ENCODE data around the gene ENAH.

The ENAH gene

GRCh38 chr1:225509770-225510169 lies 143.2 kb downstream of the ENAH start:
- H3K27me3 ChIP-seq (ENCODE audit: insufficient read depth, low read depth), result no peaks in the 10 kb centered on the region
- no peak overlapping the region for H3K27ac ChIP-seq
- no peaks in the 10 kb centered on the region for H3K36me3 ChIP-seq (ENCODE audit: insufficient read depth)
- no peak overlapping the region for H3K4me2 ChIP-seq
- no peak for TF ChIP-seq CTCF (conservative IDR thresholded peaks at IDR 0.05; ENCODE audit: low read depth, low read length)
- no peaks in the 10 kb centered on the region for H4K20me1 ChIP-seq (ENCODE audit: insufficient read depth)
- H2AFZ ChIP-seq (ENCODE audit: low read depth), result no peak overlapping the region
- no peak overlapping the region for H3K4me3 ChIP-seq (IDR thresholded peaks at IDR 0.05; ENCODE audit: insufficient read depth, low read depth, low read length)
- H3K9ac ChIP-seq, result no peak overlapping the region
- H3K4me1 ChIP-seq (ENCODE audit: low read depth, poor library complexity, severe bottlenecking), result no peaks in the 10 kb centered on the region
- no peaks in the 10 kb centered on the region for H3K79me2 ChIP-seq (ENCODE audit: insufficient read depth, low read depth)

GRCh38 chr1:225509376-225509707 lies 143.6 kb downstream of the ENAH start:
- Histone ChIP-seq H4K20me1 (ENCODE audit: insufficient read depth) (no peaks in the 10 kb centered on the region), H3K4me1 (ENCODE audit: low read depth, poor library complexity, severe bottlenecking) (no peaks in the 10 kb centered on the region), H2AFZ (ENCODE audit: low read depth) (no peak overlapping the region), H3K27ac (no peak overlapping the region), H3K79me2 (ENCODE audit: insufficient read depth, low read depth) (no peaks in the 10 kb centered on the region), H3K27me3 (ENCODE audit: insufficient read depth, low read depth) (no peaks in the 10 kb centered on the region), H3K9ac (no peak overlapping the region), H3K4me2 (no peak overlapping the region), H3K4me3 (IDR thresholded peaks at IDR 0.05; ENCODE audit: insufficient read depth, low read depth, low read length) (no peak overlapping the region), H3K36me3 (ENCODE audit: insufficient read depth) (no peaks in the 10 kb centered on the region)
- TF ChIP-seq CTCF (conservative IDR thresholded peaks at IDR 0.05; ENCODE audit: low read depth, low read length), result no peak

- Histone ChIP-seq H3K4me2 (no peak overlapping the region), H4K20me1 (ENCODE audit: insufficient read depth) (no peaks in the 10 kb centered on the region), H3K4me3 (IDR thresholded peaks at IDR 0.05; ENCODE audit: insufficient read depth, low read depth, low read length) (no peak overlapping the region), H2AFZ (ENCODE audit: low read depth) (no peak overlapping the region), H3K9ac (no peak overlapping the region), H3K36me3 (ENCODE audit: insufficient read depth) (no peaks in the 10 kb centered on the region), H3K4me1 (ENCODE audit: low read depth, poor library complexity, severe bottlenecking) (no peaks in the 10 kb centered on the region), H3K27ac (no peak overlapping the region), H3K27me3 (ENCODE audit: insufficient read depth, low read depth) (no peaks in the 10 kb centered on the region), H3K79me2 (ENCODE audit: insufficient read depth, low read depth) (no peaks in the 10 kb centered on the region)
- TF ChIP-seq CTCF (conservative IDR thresholded peaks at IDR 0.05; ENCODE audit: low read depth, low read length), result no peak
Measured at GRCh38 chr1:225508538-225509375, 144.2 kb downstream of the ENAH start.

GRCh38 chr1:225506727-225507126 lies 146.2 kb downstream of the ENAH start:
- Histone ChIP-seq H3K9ac (no peak overlapping the region), H3K4me2 (no peak overlapping the region), H3K4me3 (IDR thresholded peaks at IDR 0.05; ENCODE audit: insufficient read depth, low read depth, low read length) (no peak overlapping the region), H3K27me3 (ENCODE audit: insufficient read depth, low read depth) (no peaks in the 10 kb centered on the region), H3K79me2 (ENCODE audit: insufficient read depth, low read depth) (no peaks in the 10 kb centered on the region), H3K4me1 (ENCODE audit: low read depth, poor library complexity, severe bottlenecking) (no peaks in the 10 kb centered on the region), H3K27ac (no peak overlapping the region), H2AFZ (ENCODE audit: low read depth) (no peak overlapping the region), H3K36me3 (ENCODE audit: insufficient read depth) (no peaks in the 10 kb centered on the region), H4K20me1 (ENCODE audit: insufficient read depth) (no peaks in the 10 kb centered on the region)
- TF ChIP-seq CTCF (conservative IDR thresholded peaks at IDR 0.05; ENCODE audit: low read depth, low read length), result no peak

Data from KMS-11 (cell line).